ENCODE data around the gene SLFN12L. TPM values are rescaled to one million over a fixed set of nuclear protein-coding genes. Genes with fewer than 3 reads are reported as not detected.

Gene SLFN12L
- total RNA-seq, 1 experiment from 2014 or later, result not detected

GRCh38 chr17:35554668-35555067 is 17.2 kb upstream of the SLFN12L start:
- H3K9ac ChIP-seq (ENCODE audit: extremely low read depth, insufficient read length, low read length), result no peak overlapping the region
- Mint-ChIP-seq H3K27ac (no peak overlapping the region), H3K9me3 (no peaks in the 10 kb centered on the region), H3K27me3 (ENCODE audit: low read depth) (peaks cover 15% of the 10 kb centered on the region), H3K36me3 (ENCODE audit: insufficient read depth in 1 of 3, low read depth in 3 of 3) (no peaks in the 10 kb centered on the region), H3K4me1 (peaks cover 9% of the 10 kb centered on the region in 2 experiments), H3K4me3 (no peak overlapping the region)
- no peak for TF ChIP-seq CTCF (conservative IDR thresholded peaks at IDR 0.05)
- H3K9me3 ChIP-seq (ENCODE audit: control insufficient read depth, low read depth, low read length), result no peaks in the 10 kb centered on the region
- WGBS (ENCODE audit: extremely low coverage, insufficient read length, low lambda C conversion rate), result no CpG with 5 or more reads among the region's 5 CpGs
- no peak overlapping the region for H2AFZ ChIP-seq (ENCODE audit: low read length)
- no peak overlapping the region for H2AK5ac ChIP-seq (ENCODE audit: insufficient read length, low read length)
- H3K23ac ChIP-seq (ENCODE audit: insufficient read length, low read depth, low read length), result no peak overlapping the region
- no peaks in the 10 kb centered on the region for H3K27me3 ChIP-seq (ENCODE audit: insufficient read depth, low read length)
- H3K14ac ChIP-seq (ENCODE audit: insufficient read depth, low read length), result no peak overlapping the region
- no peak overlapping the region for H3K56ac ChIP-seq (ENCODE audit: insufficient read length, low read depth, low read length)
- no peak for DNase-seq
- no peak overlapping the region for H3K27ac ChIP-seq (ENCODE audit: insufficient read length, low read depth, low read length)
- H4K20me1 ChIP-seq (ENCODE audit: control insufficient read depth, insufficient read depth, insufficient read length), result no peaks in the 10 kb centered on the region
- H4K91ac ChIP-seq (ENCODE audit: insufficient read length, low read depth, low read length), result no peak overlapping the region
- H2BK120ac ChIP-seq (ENCODE audit: low read depth, low read length, poor library complexity, severe bottlenecking), result no peak overlapping the region
- no peak overlapping the region for H3K4ac ChIP-seq (ENCODE audit: low read depth, low read length)
- no peaks in the 10 kb centered on the region for H3K79me2 ChIP-seq (ENCODE audit: insufficient read depth, low read length)
- no peak overlapping the region for H2BK12ac ChIP-seq (ENCODE audit: insufficient read length, low read depth, low read length)
- H3K23me2 ChIP-seq (ENCODE audit: insufficient read length, low read depth, low read length, poor library complexity, severe bottlenecking), result no peaks in the 10 kb centered on the region
- no peaks in the 10 kb centered on the region for H3K79me1 ChIP-seq (ENCODE audit: insufficient read depth, low read depth, low read length, poor library complexity, severe bottlenecking)
- H3K4me2 ChIP-seq (ENCODE audit: insufficient read depth, insufficient read length, low read length), result no peak overlapping the region
- no peak overlapping the region for H3K18ac ChIP-seq (ENCODE audit: insufficient read length, low read depth, low read length)
- H2BK20ac ChIP-seq (ENCODE audit: low read depth, low read length, poor library complexity, severe bottlenecking), result no peak overlapping the region
- no peak overlapping the region for H3T11ph ChIP-seq (ENCODE audit: low read length)
- H2BK15ac ChIP-seq (ENCODE audit: low read depth, low read length), result no peak overlapping the region
- no peaks in the 10 kb centered on the region for H3K4me1 ChIP-seq (ENCODE audit: insufficient read depth, low read length)
- no peak overlapping the region for H2BK5ac ChIP-seq (ENCODE audit: insufficient read length, low read length)
- H4K5ac ChIP-seq (ENCODE audit: insufficient read length, low read depth, low read length), result no peak overlapping the region
- H4K8ac ChIP-seq (replicated peaks; ENCODE audit: insufficient read length, low read depth, low read length), result no peak overlapping the region
